ENCODE measurements around the gene NEURL1B.

GRCh38 chr5:172664681-172665541, 23.8 kb downstream of the NEURL1B start:
- TF ChIP-seq, protein P1, sequence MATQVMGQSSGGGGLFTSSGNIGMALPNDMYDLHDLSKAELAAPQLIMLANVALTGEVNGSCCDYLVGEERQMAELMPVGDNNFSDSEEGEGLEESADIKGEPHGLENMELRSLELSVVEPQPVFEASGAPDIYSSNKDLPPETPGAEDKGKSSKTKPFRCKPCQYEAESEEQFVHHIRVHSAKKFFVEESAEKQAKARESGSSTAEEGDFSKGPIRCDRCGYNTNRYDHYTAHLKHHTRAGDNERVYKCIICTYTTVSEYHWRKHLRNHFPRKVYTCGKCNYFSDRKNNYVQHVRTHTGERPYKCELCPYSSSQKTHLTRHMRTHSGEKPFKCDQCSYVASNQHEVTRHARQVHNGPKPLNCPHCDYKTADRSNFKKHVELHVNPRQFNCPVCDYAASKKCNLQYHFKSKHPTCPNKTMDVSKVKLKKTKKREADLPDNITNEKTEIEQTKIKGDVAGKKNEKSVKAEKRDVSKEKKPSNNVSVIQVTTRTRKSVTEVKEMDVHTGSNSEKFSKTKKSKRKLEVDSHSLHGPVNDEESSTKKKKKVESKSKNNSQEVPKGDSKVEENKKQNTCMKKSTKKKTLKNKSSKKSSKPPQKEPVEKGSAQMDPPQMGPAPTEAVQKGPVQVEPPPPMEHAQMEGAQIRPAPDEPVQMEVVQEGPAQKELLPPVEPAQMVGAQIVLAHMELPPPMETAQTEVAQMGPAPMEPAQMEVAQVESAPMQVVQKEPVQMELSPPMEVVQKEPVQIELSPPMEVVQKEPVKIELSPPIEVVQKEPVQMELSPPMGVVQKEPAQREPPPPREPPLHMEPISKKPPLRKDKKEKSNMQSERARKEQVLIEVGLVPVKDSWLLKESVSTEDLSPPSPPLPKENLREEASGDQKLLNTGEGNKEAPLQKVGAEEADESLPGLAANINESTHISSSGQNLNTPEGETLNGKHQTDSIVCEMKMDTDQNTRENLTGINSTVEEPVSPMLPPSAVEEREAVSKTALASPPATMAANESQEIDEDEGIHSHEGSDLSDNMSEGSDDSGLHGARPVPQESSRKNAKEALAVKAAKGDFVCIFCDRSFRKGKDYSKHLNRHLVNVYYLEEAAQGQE (IDR thresholded peaks at IDR 0.05; ENCODE audit: borderline replicate concordance), result no peak
- TF ChIP-seq EP300 (conservative IDR thresholded peaks at IDR 0.05; ENCODE audit: poor library complexity, severe bottlenecking), result no peak
- TF ChIP-seq CTCF (IDR thresholded peaks at IDR 0.05; ENCODE audit: poor library complexity, severe bottlenecking), result no peak
- TF ChIP-seq EZH2 (IDR thresholded peaks at IDR 0.05; ENCODE audit: borderline replicate concordance, insufficient read depth, low read length, poor library complexity, severe bottlenecking), result no peak
- TF ChIP-seq POLR2AphosphoS5 (IDR thresholded peaks at IDR 0.05), result no peak
- no peak for TF ChIP-seq RAD21 (conservative IDR thresholded peaks at IDR 0.05)
- TF ChIP-seq TAF1 (IDR thresholded peaks at IDR 0.05; ENCODE audit: low read depth), result no peak
- no peak for TF ChIP-seq SMC3 (conservative IDR thresholded peaks at IDR 0.05; ENCODE audit: poor library complexity)
